Panc1 (cell line): ENCODE measurements around the gene CLMN. TPM values are rescaled to one million over a fixed set of nuclear protein-coding genes. Genes with fewer than 3 reads are reported as not detected.

Experiments
- ATAC-seq: fragments of 200-7000 bp; cut with Tn5 transposase; 2 replicates; pipeline ENCODE4 v1.9.1; 2020; ENCODE audit warnings: mild to moderate bottlenecking, moderate library complexity
- BruUV-seq: library from RNA; stranded (reverse); fragments of 400-500 nt; replicated peaks from 2 replicates; lab custom pipeline; 2021; lab: Mats Ljungman, UMichigan
- CTCF ChIA-PET: fragments of 300-600 bp; sonication (Branson Sonifier 250); formaldehyde crosslinking; loops from one replicate; lab custom pipeline; 2022; ENCODE audit warnings: antibody characterized with exemption; lab: Charles Lee
- POLR2A ChIA-PET: fragments of 300-600 bp; sonication (Branson Sonifier 250); formaldehyde crosslinking; loops from one replicate; lab custom pipeline; 2022; ENCODE audit warnings: antibody characterized with exemption; lab: Charles Lee
- DNase-seq: peaks from one replicate; pipeline ENCODE4 v3.0.0-alpha.2; 2010; ENCODE audit warnings: low read depth, low spot score
- H3K27ac ChIP-seq: 2 replicates; pipeline ENCODE4 v1.5.1; 2011; ENCODE audit warnings: mild to moderate bottlenecking, low read length, inconsistent platforms
- H3K27me3 ChIP-seq: fragments of 200-500 bp; sonication (Bioruptor generic); 2 replicates; pipeline ENCODE4 v1.6.0; 2014; ENCODE audit warnings: low read length, inconsistent platforms; ENCODE audit not compliant: control insufficient read depth, insufficient read depth
- H3K36me3 ChIP-seq: fragments of 200-500 bp; sonication (Bioruptor generic); 2 replicates; pipeline ENCODE4 v1.5.1; 2014; ENCODE audit warnings: inconsistent platforms, mild to moderate bottlenecking, low read length, moderate library complexity; ENCODE audit not compliant: control insufficient read depth, insufficient read depth
- H3K4me1 ChIP-seq: 2 replicates; pipeline ENCODE4 v1.5.1; 2011; ENCODE audit warnings: inconsistent platforms, mild to moderate bottlenecking, low read length, moderate library complexity; ENCODE audit not compliant: control insufficient read depth, insufficient read depth
- H3K4me3 ChIP-seq, 2 experiments: 2 replicates each; pipeline ENCODE4 v1.5.1; 2011 to 2012; ENCODE audit warnings: low read depth in 2 of 2, low read length in 2 of 2, mild to moderate bottlenecking in 2 of 2, inconsistent platforms in 1 of 2, moderate library complexity in 1 of 2
- H3K9me3 ChIP-seq: fragments of 200-500 bp; sonication (Bioruptor generic); 2 replicates; pipeline ENCODE4 v1.5.1; 2014; ENCODE audit warnings: low read depth, mild to moderate bottlenecking, inconsistent platforms, low read length, moderate library complexity; ENCODE audit not compliant: control insufficient read depth, insufficient read depth
- POLR2AphosphoS5 ChIP-seq: IDR thresholded peaks from 2 replicates; pipeline ENCODE4 v1.6.1; 2012; ENCODE audit warnings: mild to moderate bottlenecking, low read depth, low read length, moderate library complexity
- SIN3A ChIP-seq: IDR thresholded peaks from 2 replicates; pipeline ENCODE4 v1.6.1; 2012; ENCODE audit warnings: low read depth, mild to moderate bottlenecking, low read length, moderate library complexity, borderline replicate concordance; ENCODE audit not compliant: insufficient read depth
- TCF7L2 ChIP-seq: IDR thresholded peaks from 2 replicates; pipeline ENCODE4 v1.6.1; 2011; ENCODE audit warnings: mild to moderate bottlenecking, low read depth, low read length, inconsistent platforms
- in situ Hi-C: cut with HindIII; loops from 2 replicates; pipeline ENCODE4 v1.10.0; 2016; ENCODE audit warnings: low sequenced_read_pairs, low pct_unique_long_range_greater_than_20kb
- intact Hi-C: fragments of 100-400 bp; cut with micrococcal nuclease; formaldehyde crosslinking; loops from one replicate; pipeline ENCODE4 v1.10.0; 2022; ENCODE audit not compliant: unreplicated experiment
- total RNA-seq: library from RNA; stranded (reverse); gene quantifications from one replicate; pipeline ENCODE4 v1.2.1, GENCODE V29; 2021; ENCODE audit not compliant: unreplicated experiment
- TF ChIP-seq, protein P1 (sequence below), 2 experiments: IDR thresholded peaks; 2 replicates each; pipeline ENCODE4 v1.6.1; 2011 to 2012; ENCODE audit warnings: low read depth in 2 of 2, control low read depth in 1 of 2, low read length in 1 of 2, mild to moderate bottlenecking in 1 of 2, moderate library complexity in 1 of 2; ENCODE audit not compliant: insufficient read depth in 1 of 2
- TF ChIP-seq, protein P2 (sequence below): fragments of 450-650 bp; IDR thresholded peaks from 2 replicates; pipeline ENCODE4 v1.5.1; 2017; ENCODE audit warnings: mild to moderate bottlenecking

The CLMN gene
- total RNA-seq, 1 experiment from 2014 or later, result 34.9 TPM

DNA sequence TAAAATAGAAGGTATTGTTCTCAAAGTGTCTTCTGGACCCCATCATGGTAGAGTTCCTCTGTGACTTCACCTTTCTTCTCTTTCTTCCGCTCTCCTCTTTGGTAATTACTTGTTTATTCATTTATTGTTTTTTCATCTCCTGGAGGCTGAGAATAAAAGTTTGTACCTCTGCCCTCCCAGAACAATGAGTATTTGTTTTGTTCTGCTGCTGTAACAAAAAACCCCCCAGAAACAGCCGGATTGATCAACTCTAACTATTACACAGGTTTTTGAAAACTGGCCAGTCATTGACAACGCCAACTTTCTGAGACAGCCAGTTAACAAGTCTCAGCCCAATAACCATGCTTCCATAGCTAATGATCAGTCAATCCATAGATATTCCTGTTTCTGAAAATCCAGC lies 154.2 kb downstream of the CLMN start:
- Histone ChIP-seq H3K27ac (no peak overlapping the region), H3K4me1 (no peaks in the 10 kb centered on the region), H3K9me3 (no peaks in the 10 kb centered on the region), H3K27me3 (no peaks in the 10 kb centered on the region), H3K36me3 (no peaks in the 10 kb centered on the region), H3K4me3 (no peak overlapping the region)
- POLR2A ChIA-PET, result no interaction called here
- CTCF ChIA-PET, result no interaction called here
- TF ChIP-seq POLR2AphosphoS5, result no peak
- TF ChIP-seq TCF7L2, result no peak
- DNase-seq (no peak), ATAC-seq (no peak)
- intact Hi-C loops (no loop called here), in situ Hi-C loops (no loop called here)
- no TSS peak for BruUV-seq

DNA sequence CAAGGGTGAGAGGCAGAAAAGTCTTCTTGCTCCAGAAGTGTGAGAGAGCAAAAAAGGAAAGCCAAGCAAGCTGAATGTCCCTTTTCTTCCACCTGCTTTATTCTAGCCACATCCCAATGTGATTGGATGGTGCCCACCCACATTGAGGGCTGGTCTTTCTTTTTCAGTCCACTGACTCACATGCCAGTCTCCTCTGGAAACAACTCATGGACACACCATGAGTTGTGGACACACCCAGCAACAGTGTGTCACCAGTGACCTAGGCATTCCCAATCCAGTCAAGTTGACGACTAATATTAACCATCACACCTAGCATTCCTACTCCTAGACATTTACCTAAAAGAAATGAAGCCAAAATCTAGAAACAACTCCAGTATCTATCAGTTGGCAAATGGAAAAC lies 155.2 kb downstream of the CLMN start:
- no peak overlapping the region for H3K4me3 ChIP-seq
- no peaks in the 10 kb centered on the region for H3K4me1 ChIP-seq
- ATAC-seq (no peak), DNase-seq (no peak)
- in situ Hi-C loops, result no loop called here
- H3K36me3 ChIP-seq, result no peaks in the 10 kb centered on the region
- ChIA-PET CTCF (no interaction called here), POLR2A (no interaction called here)
- TF ChIP-seq, protein P1, sequence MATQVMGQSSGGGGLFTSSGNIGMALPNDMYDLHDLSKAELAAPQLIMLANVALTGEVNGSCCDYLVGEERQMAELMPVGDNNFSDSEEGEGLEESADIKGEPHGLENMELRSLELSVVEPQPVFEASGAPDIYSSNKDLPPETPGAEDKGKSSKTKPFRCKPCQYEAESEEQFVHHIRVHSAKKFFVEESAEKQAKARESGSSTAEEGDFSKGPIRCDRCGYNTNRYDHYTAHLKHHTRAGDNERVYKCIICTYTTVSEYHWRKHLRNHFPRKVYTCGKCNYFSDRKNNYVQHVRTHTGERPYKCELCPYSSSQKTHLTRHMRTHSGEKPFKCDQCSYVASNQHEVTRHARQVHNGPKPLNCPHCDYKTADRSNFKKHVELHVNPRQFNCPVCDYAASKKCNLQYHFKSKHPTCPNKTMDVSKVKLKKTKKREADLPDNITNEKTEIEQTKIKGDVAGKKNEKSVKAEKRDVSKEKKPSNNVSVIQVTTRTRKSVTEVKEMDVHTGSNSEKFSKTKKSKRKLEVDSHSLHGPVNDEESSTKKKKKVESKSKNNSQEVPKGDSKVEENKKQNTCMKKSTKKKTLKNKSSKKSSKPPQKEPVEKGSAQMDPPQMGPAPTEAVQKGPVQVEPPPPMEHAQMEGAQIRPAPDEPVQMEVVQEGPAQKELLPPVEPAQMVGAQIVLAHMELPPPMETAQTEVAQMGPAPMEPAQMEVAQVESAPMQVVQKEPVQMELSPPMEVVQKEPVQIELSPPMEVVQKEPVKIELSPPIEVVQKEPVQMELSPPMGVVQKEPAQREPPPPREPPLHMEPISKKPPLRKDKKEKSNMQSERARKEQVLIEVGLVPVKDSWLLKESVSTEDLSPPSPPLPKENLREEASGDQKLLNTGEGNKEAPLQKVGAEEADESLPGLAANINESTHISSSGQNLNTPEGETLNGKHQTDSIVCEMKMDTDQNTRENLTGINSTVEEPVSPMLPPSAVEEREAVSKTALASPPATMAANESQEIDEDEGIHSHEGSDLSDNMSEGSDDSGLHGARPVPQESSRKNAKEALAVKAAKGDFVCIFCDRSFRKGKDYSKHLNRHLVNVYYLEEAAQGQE (IDR thresholded peaks at IDR 0.05; ENCODE audit: insufficient read depth in 1 of 2, low read depth in 2 of 2, low read length in 1 of 2), result no peak
- TF ChIP-seq, protein P2, sequence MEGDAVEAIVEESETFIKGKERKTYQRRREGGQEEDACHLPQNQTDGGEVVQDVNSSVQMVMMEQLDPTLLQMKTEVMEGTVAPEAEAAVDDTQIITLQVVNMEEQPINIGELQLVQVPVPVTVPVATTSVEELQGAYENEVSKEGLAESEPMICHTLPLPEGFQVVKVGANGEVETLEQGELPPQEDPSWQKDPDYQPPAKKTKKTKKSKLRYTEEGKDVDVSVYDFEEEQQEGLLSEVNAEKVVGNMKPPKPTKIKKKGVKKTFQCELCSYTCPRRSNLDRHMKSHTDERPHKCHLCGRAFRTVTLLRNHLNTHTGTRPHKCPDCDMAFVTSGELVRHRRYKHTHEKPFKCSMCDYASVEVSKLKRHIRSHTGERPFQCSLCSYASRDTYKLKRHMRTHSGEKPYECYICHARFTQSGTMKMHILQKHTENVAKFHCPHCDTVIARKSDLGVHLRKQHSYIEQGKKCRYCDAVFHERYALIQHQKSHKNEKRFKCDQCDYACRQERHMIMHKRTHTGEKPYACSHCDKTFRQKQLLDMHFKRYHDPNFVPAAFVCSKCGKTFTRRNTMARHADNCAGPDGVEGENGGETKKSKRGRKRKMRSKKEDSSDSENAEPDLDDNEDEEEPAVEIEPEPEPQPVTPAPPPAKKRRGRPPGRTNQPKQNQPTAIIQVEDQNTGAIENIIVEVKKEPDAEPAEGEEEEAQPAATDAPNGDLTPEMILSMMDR, result no peak
- TF ChIP-seq TCF7L2 (no peak), SIN3A (no peak), POLR2AphosphoS5 (no peak)
- intact Hi-C loops, result no loop called here
- BruUV-seq, result no TSS peak
- H3K27ac ChIP-seq, result no peak overlapping the region
- H3K27me3 ChIP-seq, result no peaks in the 10 kb centered on the region
- H3K9me3 ChIP-seq, result no peaks in the 10 kb centered on the region

DNA sequence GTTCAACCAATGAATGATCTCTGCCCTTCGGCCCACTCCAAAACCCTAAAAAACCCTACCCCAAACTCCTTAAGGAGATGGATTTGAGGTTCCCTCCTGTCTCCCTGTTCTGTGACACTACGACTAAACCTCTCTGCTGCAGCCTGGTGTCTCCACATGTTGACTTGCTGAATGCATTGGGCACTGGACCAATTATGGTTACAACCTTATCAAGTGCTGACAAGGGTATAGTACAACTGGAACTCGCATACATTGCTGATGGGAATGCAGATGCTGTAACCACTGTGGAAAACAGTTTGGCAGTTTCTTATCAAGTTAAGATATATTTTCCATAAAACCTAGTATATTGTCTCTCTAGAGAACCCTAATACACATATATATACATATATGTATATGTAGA lies 156.0 kb downstream of the CLMN start:
- Histone ChIP-seq H3K27ac (no peak overlapping the region), H3K4me1 (no peaks in the 10 kb centered on the region), H3K36me3 (no peaks in the 10 kb centered on the region), H3K27me3 (no peaks in the 10 kb centered on the region), H3K4me3 (no peak overlapping the region), H3K9me3 (no peaks in the 10 kb centered on the region)
- no TSS peak for BruUV-seq
- in situ Hi-C loops, result no loop called here
- no peak for ATAC-seq
- intact Hi-C loops, result no loop called here
- ChIA-PET POLR2A (no interaction called here), CTCF (no interaction called here)
- no peak for DNase-seq
- TF ChIP-seq POLR2AphosphoS5, result no peak
- TF ChIP-seq TCF7L2, result no peak
- TF ChIP-seq SIN3A, result no peak
- TF ChIP-seq, protein P1 (IDR thresholded peaks at IDR 0.05; ENCODE audit: insufficient read depth in 1 of 2, low read depth in 2 of 2, low read length in 1 of 2), result no peak
- TF ChIP-seq, protein P2, result no peak
